NT2/D1 (cell line): ENCODE data around the gene HTR7.

Experiments
- DNase-seq: peaks from one replicate; pipeline ENCODE4 v3.0.0-alpha.2; 2011; ENCODE audit warnings: low read depth, low spot score
- H3K27me3 ChIP-seq: 2 replicates; pipeline ENCODE4 v1.6.0; 2011; ENCODE audit warnings: mild to moderate bottlenecking; ENCODE audit not compliant: insufficient read length, insufficient read depth
- H3K36me3 ChIP-seq: 2 replicates; pipeline ENCODE4 v1.6.1; 2011; ENCODE audit warnings: mild to moderate bottlenecking, low read length, mixed read lengths; ENCODE audit not compliant: insufficient read depth, insufficient read length
- H3K4me1 ChIP-seq: 2 replicates; pipeline ENCODE4 v1.5.1; 2011; ENCODE audit not compliant: insufficient read depth, insufficient read length
- H3K4me3 ChIP-seq: 2 replicates; pipeline ENCODE4 v1.5.1; 2011; ENCODE audit warnings: low read depth; ENCODE audit not compliant: insufficient read length
- H3K9ac ChIP-seq: 2 replicates; pipeline ENCODE4 v1.6.0; 2011; ENCODE audit warnings: low read depth; ENCODE audit not compliant: insufficient read length
- H3K9me3 ChIP-seq: 2 replicates; pipeline ENCODE4 v1.5.1; 2011; ENCODE audit warnings: mild to moderate bottlenecking, low read length; ENCODE audit not compliant: insufficient read depth
- SUZ12 ChIP-seq: IDR thresholded peaks from 2 replicates; pipeline ENCODE4 v1.6.1; 2011; ENCODE audit not compliant: insufficient read length, insufficient read depth; ENCODE audit errors: extremely low read depth
- YY1 ChIP-seq: IDR thresholded peaks from 2 replicates; pipeline ENCODE4 v1.6.1; 2011; ENCODE audit not compliant: insufficient read length, insufficient read depth
- ZNF274 ChIP-seq: IDR thresholded peaks from 2 replicates; pipeline ENCODE4 v1.6.1; 2011; ENCODE audit warnings: mild to moderate bottlenecking, low read depth, low read length

Gene HTR7

DNA sequence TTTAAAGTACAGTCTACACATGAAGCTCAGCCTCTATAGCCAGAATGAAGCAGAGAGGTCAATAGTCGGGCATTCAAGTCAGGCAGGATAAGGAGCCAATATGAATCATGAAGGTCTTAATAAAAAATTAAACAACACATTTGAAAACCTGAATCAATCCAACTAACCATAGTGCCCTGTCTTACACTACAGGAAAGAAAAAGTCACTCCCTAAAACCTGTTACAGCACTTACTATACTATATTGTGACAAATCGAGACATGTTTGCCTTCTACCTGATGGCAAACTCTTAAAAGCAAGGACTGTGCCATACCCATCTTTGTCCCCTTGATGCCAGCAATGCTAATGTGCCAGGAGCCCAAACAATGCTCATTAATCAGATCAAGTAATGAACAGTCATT lies 117.6 kb downstream of the HTR7 start:
- H3K4me1 ChIP-seq = no peaks in the 10 kb centered on the region
- no peak for DNase-seq
- H3K36me3 ChIP-seq = no peaks in the 10 kb centered on the region
- TF ChIP-seq SUZ12 = no peak
- no peak for TF ChIP-seq ZNF274
- TF ChIP-seq YY1 = no peak
- H3K27me3 ChIP-seq = no peaks in the 10 kb centered on the region
- no peaks in the 10 kb centered on the region for H3K9me3 ChIP-seq
- H3K9ac ChIP-seq = no peak overlapping the region
- H3K4me3 ChIP-seq = no peak overlapping the region

- no peak for DNase-seq
- no peaks in the 10 kb centered on the region for H3K9me3 ChIP-seq
- no peak overlapping the region for H3K4me3 ChIP-seq
- H3K36me3 ChIP-seq = no peaks in the 10 kb centered on the region
- no peaks in the 10 kb centered on the region for H3K4me1 ChIP-seq
- no peak overlapping the region for H3K9ac ChIP-seq
- no peak for TF ChIP-seq YY1
- no peak for TF ChIP-seq ZNF274
- TF ChIP-seq SUZ12 = no peak
- H3K27me3 ChIP-seq = no peaks in the 10 kb centered on the region
Measured at GRCh38 chr10:90738885-90739284, 119.0 kb downstream of the HTR7 start.

GRCh38 chr10:90734415-90734814 lies 123.4 kb downstream of the HTR7 start:
- Histone ChIP-seq H3K27me3 (no peaks in the 10 kb centered on the region), H3K4me1 (no peaks in the 10 kb centered on the region), H3K4me3 (no peak overlapping the region), H3K9ac (no peak overlapping the region), H3K9me3 (no peaks in the 10 kb centered on the region), H3K36me3 (no peaks in the 10 kb centered on the region)
- no peak for TF ChIP-seq ZNF274
- TF ChIP-seq YY1 = no peak
- TF ChIP-seq SUZ12 = no peak
- DNase-seq = no peak

GRCh38 chr10:90732581-90732980 lies 125.3 kb downstream of the HTR7 start:
- DNase-seq = no peak
- no peaks in the 10 kb centered on the region for H3K9me3 ChIP-seq
- no peaks in the 10 kb centered on the region for H3K36me3 ChIP-seq
- no peak for TF ChIP-seq ZNF274
- TF ChIP-seq YY1 = no peak
- TF ChIP-seq SUZ12 = no peak
- H3K4me1 ChIP-seq = no peaks in the 10 kb centered on the region
- H3K4me3 ChIP-seq = no peak overlapping the region
- H3K9ac ChIP-seq = no peak overlapping the region
- no peaks in the 10 kb centered on the region for H3K27me3 ChIP-seq

DNA sequence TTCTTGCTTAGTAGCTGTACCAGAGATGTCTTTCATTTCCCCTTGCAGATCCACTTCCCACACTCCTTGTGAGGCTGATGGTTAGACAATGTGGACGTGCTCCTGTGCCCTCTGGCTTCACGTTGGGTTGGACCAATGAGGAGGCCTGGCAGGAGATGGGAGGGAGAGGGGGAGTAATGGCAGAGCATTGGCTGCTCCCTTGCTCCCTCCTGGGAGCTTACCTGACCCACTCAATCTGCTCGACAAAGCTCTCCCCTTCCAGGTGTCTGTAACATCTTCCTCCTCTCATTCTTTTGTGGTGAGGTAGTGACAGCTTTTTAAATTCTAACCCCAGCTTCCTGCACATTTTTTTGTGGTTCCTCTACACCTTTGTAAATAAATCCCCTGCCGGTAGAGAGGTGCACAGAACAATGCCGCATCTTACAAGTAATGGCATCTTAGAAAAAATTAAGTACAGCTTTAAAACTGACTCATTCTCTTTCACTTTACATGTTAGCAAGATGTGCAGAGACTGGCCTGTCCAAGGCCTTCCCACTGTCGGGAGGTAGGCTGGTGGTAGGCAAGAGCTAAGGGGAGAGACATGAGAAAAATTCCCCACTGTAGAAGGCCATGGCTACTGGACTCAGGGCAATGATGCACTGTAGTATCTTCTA lies 134.3 kb downstream of the HTR7 start:
- no peaks in the 10 kb centered on the region for H3K9me3 ChIP-seq
- no peak for DNase-seq

GRCh38 chr10:90722832-90723231 lies 135.0 kb downstream of the HTR7 start:
- H3K27me3 ChIP-seq = no peaks in the 10 kb centered on the region
- no peak for TF ChIP-seq YY1
- TF ChIP-seq ZNF274 = no peak
- no peak for TF ChIP-seq SUZ12

More for the DNA sequence above, 134.3 kb downstream of the HTR7 start:
- Histone ChIP-seq H3K9ac (no peak overlapping the region), H3K36me3 (no peaks in the 10 kb centered on the region), H3K27me3 (no peaks in the 10 kb centered on the region), H3K4me3 (no peak overlapping the region), H3K4me1 (no peaks in the 10 kb centered on the region)
- no peak for TF ChIP-seq YY1
- TF ChIP-seq SUZ12 = no peak
- TF ChIP-seq ZNF274 = no peak

GRCh38 chr10:90718182-90718581 lies 139.7 kb downstream of the HTR7 start:
- 0 out of 2 replicates have a peak, but pooled peaks cover 4% of the 10 kb centered on the region for H3K9me3 ChIP-seq
- no peak overlapping the region for H3K4me3 ChIP-seq
- DNase-seq = no peak
- no peak for TF ChIP-seq SUZ12
- no peak for TF ChIP-seq YY1
- TF ChIP-seq ZNF274 = no peak
- H3K27me3 ChIP-seq = no peaks in the 10 kb centered on the region
- H3K36me3 ChIP-seq = no peaks in the 10 kb centered on the region
- no peaks in the 10 kb centered on the region for H3K4me1 ChIP-seq
- no peak overlapping the region for H3K9ac ChIP-seq

More at GRCh38 chr10:90722832-90723231, 135.0 kb downstream of the HTR7 start:
- DNase-seq = no peak
- H3K36me3 ChIP-seq = no peaks in the 10 kb centered on the region
- no peaks in the 10 kb centered on the region for H3K4me1 ChIP-seq
- no peak overlapping the region for H3K4me3 ChIP-seq
- H3K9ac ChIP-seq = no peak overlapping the region
- H3K9me3 ChIP-seq = no peaks in the 10 kb centered on the region

GRCh38 chr10:90712529-90712928 lies 145.3 kb downstream of the HTR7 start:
- no peak overlapping the region for H3K9ac ChIP-seq
- H3K36me3 ChIP-seq = no peaks in the 10 kb centered on the region
- H3K9me3 ChIP-seq = 0 out of 2 replicates have a peak, but pooled peaks cover 4% of the 10 kb centered on the region
- TF ChIP-seq ZNF274 = no peak
- TF ChIP-seq SUZ12 = no peak
- TF ChIP-seq YY1 = no peak
- H3K27me3 ChIP-seq = no peaks in the 10 kb centered on the region
- no peaks in the 10 kb centered on the region for H3K4me1 ChIP-seq
- H3K4me3 ChIP-seq = no peak overlapping the region
- DNase-seq = no peak
